HEK293 (cell line): ENCODE measurements around the gene VAT1.

ENCODE experiments used
- CTCF ChIA-PET: fragments of 350-600 bp; formaldehyde crosslinking; extraction: SDS; loops from one replicate; lab custom pipeline; 2021; ENCODE audit warnings: antibody characterized with exemption; lab: Yijun Ruan, JAX
- POLR2A ChIA-PET: fragments of 300-600 bp; formaldehyde crosslinking; extraction: SDS; loops from one replicate; lab custom pipeline; 2020; ENCODE audit warnings: antibody characterized with exemption, inconsistent platforms; lab: Yijun Ruan, JAX
- H3K27ac ChIP-seq: fragments of 200-500 bp; sonication (Bioruptor generic); 2 replicates; pipeline ENCODE4 v1.5.1; 2014; ENCODE audit warnings: low read depth, low read length, control low read depth, inconsistent platforms; ENCODE audit errors: extremely low read depth
- H3K36me3 ChIP-seq, 2 experiments: fragments of 200-500 bp in 1 of 2; sonication (Bioruptor generic) in 1 of 2; 1 replicate in 1 of 2; 2 replicates in 1 of 2; pipeline ENCODE4 v1.5.1; 2014 to 2017; ENCODE audit warnings: inconsistent platforms in 2 of 2, low read length in 2 of 2; ENCODE audit not compliant: control insufficient read depth in 2 of 2, insufficient read depth in 1 of 2
- H3K4me1 ChIP-seq: fragments of 200-500 bp; sonication (Bioruptor generic); 2 replicates; pipeline ENCODE4 v1.5.1; 2014; ENCODE audit warnings: mild to moderate bottlenecking, low read length, inconsistent platforms; ENCODE audit not compliant: control insufficient read depth, insufficient read depth
- H3K4me3 ChIP-seq: 2 replicates; pipeline ENCODE4 v1.5.1; 2011; ENCODE audit warnings: low read depth, mild to moderate bottlenecking, control low read depth, low read length, moderate library complexity
- H3K9me3 ChIP-seq: fragments of 200-500 bp; sonication (Bioruptor generic); 2 replicates; pipeline ENCODE4 v1.5.1; 2014; ENCODE audit warnings: low read depth, low read length, inconsistent platforms; ENCODE audit not compliant: control insufficient read depth, insufficient read depth
- BCL11A ChIP-seq: fragments of 450-650 bp; formaldehyde crosslinking; IDR thresholded peaks from 2 replicates; pipeline ENCODE4 v1.5.1; 2016; ENCODE audit warnings: low read depth, missing biosample characterization, missing genetic modification characterization
- BCL6B ChIP-seq: fragments of 450-650 bp; formaldehyde crosslinking; IDR thresholded peaks from 2 replicates; pipeline ENCODE4 v1.5.1; 2017; ENCODE audit warnings: missing biosample characterization, missing genetic modification characterization
- EGR2 ChIP-seq: fragments of 450-650 bp; formaldehyde crosslinking; IDR thresholded peaks from 2 replicates; pipeline ENCODE4 v1.5.1; 2016; ENCODE audit warnings: low read depth, missing biosample characterization, missing genetic modification characterization
- HIC1 ChIP-seq: fragments of 450-650 bp; formaldehyde crosslinking; IDR thresholded peaks from 2 replicates; pipeline ENCODE4 v1.5.1; 2016; ENCODE audit warnings: missing biosample characterization, missing genetic modification characterization
- KLF1 ChIP-seq: fragments of 450-650 bp; formaldehyde crosslinking; IDR thresholded peaks from 2 replicates; pipeline ENCODE4 v1.5.1; 2016; ENCODE audit warnings: missing biosample characterization, missing genetic modification characterization
- KLF9 ChIP-seq: fragments of 450-650 bp; formaldehyde crosslinking; IDR thresholded peaks from 2 replicates; pipeline ENCODE4 v1.5.1; 2016; ENCODE audit warnings: missing biosample characterization, missing genetic modification characterization, low read depth
- MZF1 ChIP-seq: fragments of 450-650 bp; formaldehyde crosslinking; IDR thresholded peaks from 2 replicates; pipeline ENCODE4 v1.5.1; 2017; ENCODE audit warnings: missing biosample characterization, missing genetic modification characterization, borderline replicate concordance
- PRDM6 ChIP-seq: fragments of 450-650 bp; formaldehyde crosslinking; IDR thresholded peaks from 2 replicates; pipeline ENCODE4 v1.5.1; 2017; ENCODE audit warnings: missing biosample characterization, missing genetic modification characterization
- SCRT1 ChIP-seq: fragments of 450-650 bp; formaldehyde crosslinking; IDR thresholded peaks from 2 replicates; pipeline ENCODE4 v1.5.1; 2016; ENCODE audit warnings: missing biosample characterization, missing genetic modification characterization, borderline replicate concordance
- ZBTB10 ChIP-seq: fragments of 450-650 bp; formaldehyde crosslinking; IDR thresholded peaks from 2 replicates; pipeline ENCODE4 v1.5.1; 2016; ENCODE audit warnings: missing biosample characterization, missing genetic modification characterization
- ZBTB8A ChIP-seq: fragments of 450-650 bp; formaldehyde crosslinking; IDR thresholded peaks from 2 replicates; pipeline ENCODE4 v1.5.1; 2016; ENCODE audit warnings: missing biosample characterization, missing genetic modification characterization
- ZNF146 ChIP-seq: fragments of 450-650 bp; formaldehyde crosslinking; IDR thresholded peaks from 2 replicates; pipeline ENCODE4 v1.5.1; 2016; ENCODE audit warnings: missing biosample characterization, missing genetic modification characterization
- ZNF214 ChIP-seq: fragments of 450-650 bp; formaldehyde crosslinking; IDR thresholded peaks from 2 replicates; pipeline ENCODE4 v1.5.1; 2017; ENCODE audit warnings: missing biosample characterization, mild to moderate bottlenecking, missing genetic modification characterization, borderline replicate concordance
- ZNF404 ChIP-seq: fragments of 450-650 bp; formaldehyde crosslinking; IDR thresholded peaks from 2 replicates; pipeline ENCODE4 v1.5.1; 2017; ENCODE audit warnings: missing biosample characterization, missing genetic modification characterization
- ZNF518A ChIP-seq: fragments of 450-650 bp; formaldehyde crosslinking; conservative IDR thresholded peaks from 2 replicates; pipeline ENCODE4 v1.5.1; 2016; ENCODE audit warnings: low read depth, missing biosample characterization, missing genetic modification characterization
- ZNF645 ChIP-seq: fragments of 450-650 bp; formaldehyde crosslinking; IDR thresholded peaks from 2 replicates; pipeline ENCODE4; 2016; ENCODE audit warnings: missing biosample characterization, missing genetic modification characterization
- ZNF785 ChIP-seq: fragments of 450-650 bp; formaldehyde crosslinking; IDR thresholded peaks from 2 replicates; pipeline ENCODE4 v1.5.1; 2016; ENCODE audit warnings: missing biosample characterization, missing genetic modification characterization
- ZNF791 ChIP-seq: fragments of 450-650 bp; formaldehyde crosslinking; IDR thresholded peaks from 2 replicates; pipeline ENCODE4 v1.5.1; 2016; ENCODE audit warnings: missing biosample characterization, missing genetic modification characterization
- ZNF843 ChIP-seq: fragments of 450-650 bp; formaldehyde crosslinking; IDR thresholded peaks from 2 replicates; pipeline ENCODE4 v1.5.1; 2016; ENCODE audit warnings: missing biosample characterization, missing genetic modification characterization

Gene VAT1

GRCh38 chr17:42971589-42971988 is 50.6 kb downstream of the VAT1 start:
- CTCF ChIA-PET, result no interaction called here
- Histone ChIP-seq H3K9me3 (no peaks in the 10 kb centered on the region), H3K36me3 (no peaks in the 10 kb centered on the region; a peak in 1 of 3 replicates), H3K4me1 (no peaks in the 10 kb centered on the region), H3K4me3 (no peak overlapping the region), H3K27ac (no peak overlapping the region)
- POLR2A ChIA-PET, result interaction anchor here (0.6 kb wide), 1 partner anchor 27 kb away, joined by 3 read pairs; no protein-coding TSS in a partner anchor
- no peak for TF ChIP-seq SCRT1 (tag by site-specific recombination)
- TF ChIP-seq KLF9 (tag by site-specific recombination), result no peak
- no peak for TF ChIP-seq ZNF214
- no peak for TF ChIP-seq BCL11A (tag by site-specific recombination)
- no peak for TF ChIP-seq ZNF791 (tag by site-specific recombination)
- no peak for TF ChIP-seq ZNF645 (tag by site-specific recombination)
- no peak for TF ChIP-seq ZNF843 (tag by site-specific recombination)
- no peak for TF ChIP-seq ZNF404
- no peak for TF ChIP-seq ZBTB10 (tag by site-specific recombination)
- no peak for TF ChIP-seq ZNF146 (tag by site-specific recombination)
- no peak for TF ChIP-seq EGR2 (tag by site-specific recombination)
- TF ChIP-seq ZNF518A (tag by site-specific recombination), result no peak
- TF ChIP-seq ZBTB8A (tag by site-specific recombination), result no peak
- no peak for TF ChIP-seq PRDM6 (tag by site-specific recombination)
- no peak for TF ChIP-seq BCL6B (tag by site-specific recombination)
- no peak for TF ChIP-seq HIC1
- no peak for TF ChIP-seq MZF1 (tag by site-specific recombination)
- TF ChIP-seq ZNF785, result no peak
- TF ChIP-seq KLF1 (tag by site-specific recombination), result no peak
